Subcutaneous adipose tissue (tissue), 4 donors: ENCODE results near the gene SNRPD3. TPM values are rescaled to one million over a fixed set of nuclear protein-coding genes. Genes with fewer than 3 reads are reported as not detected.
"Not testable (repeated sequence)": the region's sequence is repeated elsewhere in the genome, so short reads cannot be mapped to it uniquely, and the experiment has no call there.

Experiments used
- CTCF ChIP-seq: fragments of 450-650 bp; IDR thresholded peaks from one replicate; pipeline ENCODE4 v1.5.1; 2016; ENCODE audit warnings: low read depth, mild to moderate bottlenecking, control low read depth, antibody characterized with exemption, moderate library complexity
- total RNA-seq, 4 donors: library from RNA; depleted of rRNA; stranded (reverse); fragments of >200 nt; gene quantifications; one replicate each; pipeline ENCODE4 v1.1.0, GENCODE V29; 2016

The SNRPD3 gene
- total RNA-seq, 4 donors from 2014 or later, result 82.4 to 154 (median 104) TPM

- no peak for TF ChIP-seq CTCF
These were observed 40.1 kb downstream of the SNRPD3 start for GRCh38 chr22:24595863-24596262.

- TF ChIP-seq CTCF, result no peak
These were observed 43.7 kb downstream of the SNRPD3 start for GRCh38 chr22:24599514-24599913.

GRCh38 chr22:24601217-24602104 lies 45.7 kb downstream of the SNRPD3 start:
- TF ChIP-seq CTCF, result no peak

GRCh38 chr22:24602847-24603769 lies 47.3 kb downstream of the SNRPD3 start, which contains the start of gene GGT1:
Gene GGT1, plus strand, starts transcription at chr22:24603193. Its CDS starts 7,889 bp downstream, at chr22:24611082.
- TF ChIP-seq CTCF, result not testable (repeated sequence)

Other genes starting within 250 kb of the SNRPD3 start
- gene ADORA2A, start 128.4 kb upstream of the SNRPD3 start, total RNA-seq, result 1 to 10 TPM in 3 of 4 donors, under 1 TPM in 1; 0.88 to 4.7 (median 2.2) TPM
- under 1 TPM in 2 of 4 donors, not detected in 2; 0.44 to 0.57 TPM for gene UPB1, start 60.7 kb upstream of the SNRPD3 start, total RNA-seq
- gene GUCD1, start 861 bp upstream of the SNRPD3 start, total RNA-seq, result 100 to 1,000 TPM in 3 of 4 donors, 10 to 100 TPM in 1; 92.8 to 262 (median 144) TPM
- gene LRRC75B, start 37.1 kb downstream of the SNRPD3 start, total RNA-seq, result 1 to 10 TPM; 2.4 to 9.0 (median 6.9) TPM
- 1 to 10 TPM in 3 of 4 donors, under 1 TPM in 1; 0.98 to 9.6 (median 3.7) TPM for gene GGT1, start 47.2 kb downstream of the SNRPD3 start, total RNA-seq
- gene PIWIL3, start 218.7 kb downstream of the SNRPD3 start, total RNA-seq, result not detected